NCI-H460 (cell line): ENCODE measurements around the gene AGPAT3. TPM values are rescaled to one million over a fixed set of nuclear protein-coding genes. Genes with fewer than 3 reads are reported as not detected.

Source experiments
- DNase-seq: peaks from one replicate; pipeline ENCODE4 v3.0.0-alpha.2; 2016; ENCODE audit warnings: low read depth; ENCODE audit errors: extremely low read depth
- total RNA-seq: library from RNA; depleted of rRNA; stranded (reverse); fragments of >200 nt; shearing (Covaris generic); gene quantifications from 2 replicates; pipeline ENCODE4 v1.2.3, GENCODE V29; 2014

The AGPAT3 gene
- total RNA-seq, 1 experiment from 2014 or later: 27.5 TPM

DNA sequence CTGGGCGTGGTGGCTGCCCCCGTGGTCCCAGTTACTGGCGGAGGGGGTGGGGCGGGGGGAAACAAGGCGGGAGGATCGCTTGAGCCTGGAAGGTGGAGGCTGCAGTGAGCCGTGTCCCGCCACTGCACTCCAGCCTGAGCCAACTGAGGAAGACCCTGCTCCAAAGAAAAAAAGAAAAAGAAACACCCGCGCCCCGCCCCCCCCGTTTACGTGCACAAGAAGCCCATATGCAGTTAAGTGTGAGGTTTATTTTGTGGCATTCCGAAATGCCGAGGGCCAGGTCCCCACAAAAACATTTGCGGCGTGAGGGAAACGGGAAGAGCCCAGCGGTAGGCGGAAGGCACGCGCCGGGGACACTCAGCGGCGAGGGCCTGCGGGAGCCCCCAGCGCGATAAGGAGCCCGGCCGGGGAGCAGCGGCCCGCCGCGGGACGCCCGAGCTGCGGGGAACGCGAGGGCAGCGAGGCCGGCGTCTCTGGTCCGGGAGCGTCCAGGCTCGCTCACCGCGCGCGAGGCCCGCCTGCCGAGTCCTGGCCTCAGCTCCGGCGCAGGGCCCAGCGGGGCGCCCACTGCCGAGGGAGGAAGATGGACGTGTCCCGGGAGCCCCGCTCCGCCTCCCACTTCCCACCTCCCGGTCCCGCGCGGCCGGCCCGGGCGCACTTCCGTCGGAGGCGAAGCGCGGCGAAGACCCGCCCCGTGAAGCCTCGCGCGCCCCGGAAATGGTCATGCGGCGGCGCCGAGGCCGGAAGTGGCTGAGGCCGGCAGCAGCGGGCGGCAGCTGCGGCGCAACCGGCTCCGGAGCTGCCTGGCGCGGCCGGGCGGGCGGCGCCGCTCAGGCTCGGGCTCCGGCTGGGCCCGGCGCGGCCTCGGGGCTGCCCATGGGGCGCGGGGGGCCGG, 146.8 kb downstream of the AGPAT3 start, which contains the start of gene TRAPPC10:
Gene TRAPPC10, plus strand, starts transcription at position 731 of the 895 bp plus-strand sequence. CDS start 185 bp downstream, outside the sequence.
- DNase-seq: peak; percentile 65

DNA sequence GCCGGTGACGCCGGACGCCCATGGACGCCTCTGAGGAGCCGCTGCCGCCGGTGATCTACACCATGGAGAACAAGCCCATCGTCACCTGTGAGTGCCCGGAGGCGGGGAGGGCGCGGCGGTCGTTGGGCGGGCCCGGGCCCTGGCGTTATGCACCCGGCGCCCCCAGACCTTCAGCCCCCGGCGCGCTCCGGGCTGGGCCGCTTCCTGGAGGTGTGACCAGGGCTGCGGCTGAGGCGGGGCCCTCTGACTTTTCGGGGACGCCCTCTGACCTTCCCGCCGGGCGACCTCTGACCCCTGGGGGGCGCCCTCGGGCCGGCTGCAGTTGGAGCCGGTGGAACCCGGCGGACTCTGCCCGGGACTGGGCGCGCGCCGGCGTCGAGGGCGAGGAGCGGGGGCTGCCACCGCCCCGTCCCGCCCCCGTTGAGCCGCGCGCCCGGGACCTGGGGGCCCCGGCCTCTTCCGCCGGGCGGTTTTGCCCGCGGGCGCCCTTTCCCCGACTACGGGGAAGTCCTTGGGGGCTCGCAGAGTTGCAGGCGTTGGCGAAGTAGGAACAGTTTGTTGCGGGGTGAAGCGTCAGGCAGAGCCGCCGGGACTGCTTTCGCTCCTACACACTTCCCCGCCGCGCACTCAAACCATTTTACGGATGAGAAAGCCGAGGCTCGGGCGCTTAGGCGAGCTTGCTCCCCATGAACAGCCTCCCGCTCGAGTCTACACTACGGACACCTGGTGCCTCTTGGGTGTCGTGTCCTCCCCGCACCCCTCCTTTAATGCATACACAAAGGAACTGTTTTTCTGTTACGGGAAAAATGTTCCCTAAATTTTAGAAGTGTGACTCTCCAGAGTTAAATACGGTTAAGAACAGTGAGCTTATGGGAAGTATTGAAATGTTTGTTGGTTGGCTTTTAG, 147.7 kb downstream of the AGPAT3 start:
- DNase-seq: no peak

DNA sequence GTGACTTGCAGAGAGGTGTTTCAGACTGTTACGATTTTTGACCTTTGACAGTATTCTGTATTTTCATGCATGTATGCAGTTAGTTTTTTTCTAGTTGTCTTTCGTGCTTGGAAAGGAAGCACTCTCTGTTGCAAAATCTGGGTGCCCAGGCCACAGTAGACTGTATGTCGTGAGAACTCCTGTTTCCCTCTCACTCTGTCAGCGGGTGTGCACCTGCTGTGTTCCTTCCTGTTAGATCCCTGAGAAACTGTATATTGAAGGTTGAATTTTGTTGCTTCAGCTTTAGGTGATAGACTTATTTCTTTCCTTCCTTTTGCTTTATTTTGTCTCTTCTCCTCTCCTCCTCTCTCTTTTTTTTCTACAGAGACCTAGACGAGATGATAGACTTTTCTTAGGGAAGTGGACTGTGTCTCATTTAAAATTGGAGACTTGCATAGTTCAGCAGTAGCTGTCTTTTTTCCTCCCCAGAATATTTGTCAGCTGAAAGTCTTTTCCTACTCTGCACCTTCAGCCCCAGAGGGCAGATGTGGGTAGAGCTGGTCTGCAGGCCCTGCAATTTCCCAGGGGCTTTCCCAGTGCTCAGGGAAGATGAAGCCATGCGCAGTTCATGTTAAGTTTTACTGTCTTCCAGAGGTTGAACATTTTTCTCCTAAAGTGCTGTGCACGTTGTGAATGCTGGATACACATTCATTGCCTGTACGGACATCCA, 148.5 kb downstream of the AGPAT3 start:
- no peak for DNase-seq

DNA sequence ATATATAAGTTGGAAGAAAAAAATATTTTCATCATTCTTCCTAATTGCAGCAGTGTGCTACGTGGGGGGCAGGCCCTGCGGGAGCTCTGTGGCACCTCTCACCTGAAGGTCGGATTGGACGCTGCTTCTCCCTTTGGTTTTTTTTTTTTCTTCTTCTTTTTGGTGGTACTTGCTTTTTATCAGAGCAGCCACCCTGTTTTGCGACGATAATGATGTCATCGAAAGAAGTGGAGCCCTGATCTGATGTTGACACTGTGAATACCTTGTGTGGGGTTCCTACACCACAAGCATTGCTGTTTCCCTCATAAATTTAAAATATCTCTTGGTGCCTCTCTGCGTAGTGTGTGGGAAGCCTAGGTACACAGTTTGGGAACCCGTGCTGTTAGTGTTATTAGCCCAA, 152.6 kb downstream of the AGPAT3 start:
- DNase-seq: no peak

DNA sequence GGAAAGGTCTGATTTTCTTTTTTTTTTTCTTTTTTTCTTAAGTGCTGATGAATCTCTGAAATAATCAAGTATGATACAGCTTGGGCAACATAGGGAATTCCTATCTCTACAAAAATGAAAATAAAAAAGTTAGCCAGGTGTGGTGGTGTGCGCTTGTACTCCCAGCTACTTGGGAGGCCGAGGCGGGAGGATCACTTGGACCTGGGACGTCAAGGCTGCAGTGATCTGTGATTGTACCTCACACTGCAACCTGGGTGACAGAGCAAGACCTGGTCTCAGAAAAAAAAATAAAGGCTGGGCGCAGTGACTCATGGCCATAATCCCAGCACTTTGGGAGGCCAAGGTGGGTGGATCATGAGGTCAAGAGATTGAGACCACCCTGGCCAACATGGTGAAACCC, 153.1 kb downstream of the AGPAT3 start:
- no peak for DNase-seq

DNA sequence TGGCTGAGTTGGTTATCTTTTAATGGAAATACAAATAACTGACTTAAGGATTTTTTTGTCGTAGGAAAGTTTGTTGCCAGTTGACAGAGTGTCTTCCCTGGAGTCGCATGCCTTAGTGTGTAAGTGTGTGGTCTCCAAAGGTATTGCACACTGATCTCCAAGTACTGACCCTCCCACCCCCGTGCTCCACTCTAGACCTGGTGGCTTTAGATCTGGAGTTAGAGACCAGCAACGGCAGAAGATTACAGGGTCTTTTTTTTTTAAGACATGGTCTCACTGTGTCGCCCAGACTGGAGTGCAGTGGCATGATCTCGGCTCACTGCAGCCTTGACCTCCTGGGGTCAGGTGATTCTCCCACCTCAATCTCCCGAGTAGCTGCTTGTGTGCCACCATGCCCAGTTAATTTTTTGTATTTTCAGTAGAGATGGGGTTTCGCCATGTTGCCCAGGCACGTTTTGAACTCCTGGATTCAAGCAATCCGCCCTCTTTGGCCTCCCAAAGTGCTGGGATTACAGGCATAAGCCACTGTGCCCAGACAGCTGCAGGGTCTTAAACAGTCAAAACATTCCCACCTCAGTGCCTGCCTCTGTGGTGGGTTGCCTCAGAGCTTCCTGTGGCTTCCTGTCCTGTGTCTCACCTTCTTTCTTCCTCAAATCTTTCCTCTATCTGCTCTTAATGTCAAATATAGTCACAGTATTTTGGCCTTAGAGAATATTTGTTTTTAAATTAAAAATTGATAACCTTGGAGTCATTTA, 154.0 kb downstream of the AGPAT3 start:
- no peak for DNase-seq

DNA sequence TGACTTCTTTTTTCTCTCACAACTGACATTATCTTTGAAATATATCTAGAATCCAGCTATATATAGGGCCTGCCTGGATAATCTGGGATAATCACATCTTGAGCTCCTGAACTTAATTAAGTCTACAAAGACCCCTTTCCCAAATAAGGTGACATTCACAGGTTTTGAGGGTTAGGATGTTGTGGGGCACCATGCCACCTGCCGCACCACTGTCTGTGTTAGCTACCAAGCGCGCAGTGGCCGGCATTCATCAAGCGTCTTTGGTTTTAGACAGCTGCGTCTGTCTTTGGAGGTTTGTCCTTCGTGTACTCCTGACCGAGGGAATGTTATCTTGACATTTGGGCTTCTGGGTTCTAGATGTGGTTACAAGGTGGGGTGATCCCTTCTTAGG, 154.5 kb downstream of the AGPAT3 start:
- DNase-seq: no peak

DNA sequence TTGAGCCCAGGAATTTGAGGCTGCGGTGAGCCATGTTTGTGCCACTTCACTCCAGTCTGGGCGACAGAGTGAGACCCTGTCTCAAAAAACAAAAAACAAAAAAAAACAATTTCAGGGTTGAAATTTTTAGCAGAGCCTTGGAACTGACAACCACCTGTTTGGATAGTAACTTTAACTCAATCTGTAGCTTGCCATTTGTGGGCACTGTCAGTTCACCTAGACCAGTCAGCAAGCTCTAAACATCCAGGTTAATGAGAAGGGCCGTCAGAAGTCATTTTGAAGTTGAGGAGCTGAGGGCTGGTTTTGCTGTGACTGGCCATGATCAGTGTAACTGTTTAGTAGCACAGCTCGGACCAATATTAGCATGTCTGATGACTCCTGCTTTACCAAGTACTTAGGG, 155.5 kb downstream of the AGPAT3 start:
- DNase-seq: no peak

DNA sequence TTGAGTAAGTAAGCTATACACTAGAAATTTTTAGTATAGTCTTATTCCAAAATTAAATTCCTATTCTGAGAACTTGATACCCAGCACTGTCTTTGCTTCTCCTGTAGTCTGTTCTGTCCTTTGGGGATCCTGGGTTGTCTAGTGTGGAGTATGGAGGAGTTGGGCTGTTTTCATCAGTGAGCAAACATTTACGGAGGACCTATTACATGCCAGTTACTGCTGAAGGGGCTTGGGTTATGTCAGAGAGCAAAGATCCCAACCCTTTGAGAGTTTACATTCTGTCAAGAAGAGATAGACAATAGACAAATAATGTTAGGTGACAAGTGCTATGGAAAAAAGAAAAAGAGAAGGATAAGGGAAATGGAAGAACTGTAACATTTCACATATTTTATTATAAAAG, 156.0 kb downstream of the AGPAT3 start:
- DNase-seq: no peak

DNA sequence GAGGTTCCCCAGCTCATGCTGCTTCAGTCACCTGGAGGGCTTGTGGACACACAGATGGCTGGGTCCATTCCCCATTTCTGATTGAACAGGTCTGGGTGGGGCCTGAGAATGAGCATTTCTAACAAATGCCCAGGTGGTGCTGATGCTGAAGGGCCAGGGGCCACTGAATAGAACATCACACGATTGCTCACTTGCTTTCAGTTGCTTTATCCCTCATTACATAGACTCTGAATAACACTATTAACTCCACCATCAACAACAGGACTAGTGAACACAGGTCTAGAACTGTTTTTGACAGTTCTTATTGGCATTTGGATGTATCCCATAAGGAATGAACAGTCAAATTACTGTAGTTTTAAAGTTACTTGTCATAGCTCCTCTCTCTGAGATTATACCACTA, 159.2 kb downstream of the AGPAT3 start:
- DNase-seq: no peak

DNA sequence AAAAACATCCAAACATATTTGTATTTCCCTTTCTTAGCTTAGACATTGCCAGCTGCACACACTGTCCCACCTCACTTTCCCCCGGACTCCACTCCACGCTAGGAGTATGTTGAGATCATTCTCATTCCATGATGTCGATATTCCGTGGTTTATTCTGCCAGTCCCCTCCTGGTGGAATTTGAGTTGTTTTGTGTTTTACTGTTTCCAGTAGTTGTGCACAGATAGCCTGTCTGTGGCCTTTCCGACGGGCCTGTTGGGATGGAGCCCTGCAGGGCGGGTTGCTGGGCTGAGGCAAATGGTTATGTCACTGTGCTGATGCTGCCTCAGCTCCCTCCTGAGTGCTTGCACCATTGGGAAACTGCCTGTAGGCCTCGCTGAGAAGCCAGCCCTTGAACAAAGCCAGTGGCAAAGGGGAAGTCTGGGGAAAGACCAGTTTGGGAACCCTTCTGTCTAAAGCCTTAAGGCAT, 159.9 kb downstream of the AGPAT3 start:
- no peak for DNase-seq

DNA sequence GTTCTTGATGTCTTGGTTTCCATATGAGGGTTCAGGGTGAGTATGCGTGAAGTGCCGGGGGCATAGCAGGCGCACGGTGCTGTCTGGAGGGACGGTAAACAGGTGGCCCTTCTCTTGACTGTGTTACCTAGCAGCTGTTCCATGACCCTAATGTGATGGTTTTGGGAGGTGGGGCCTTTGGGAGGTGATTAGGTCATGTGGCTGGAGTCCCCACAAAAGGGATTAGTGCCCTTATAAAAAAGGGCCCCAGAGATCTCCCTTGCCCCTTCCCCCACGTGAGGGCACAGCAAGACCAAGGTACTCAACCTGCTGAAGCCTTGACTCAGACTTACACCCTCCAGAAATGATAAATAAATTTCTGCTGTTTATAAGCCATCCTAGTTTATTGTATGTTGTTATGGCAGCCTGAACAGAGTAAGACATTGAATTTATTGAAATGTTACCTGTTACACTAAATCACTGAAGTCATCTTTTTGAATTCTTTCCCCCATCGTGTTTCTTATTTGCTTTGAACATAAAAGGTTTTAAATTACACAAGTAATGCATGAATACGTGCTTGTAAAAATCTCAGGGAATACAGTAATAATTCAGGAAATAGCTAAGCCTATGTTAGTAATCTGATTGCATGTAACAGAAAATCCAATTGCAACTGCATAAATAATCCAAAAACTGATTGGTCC, 162.7 kb downstream of the AGPAT3 start:
- no peak for DNase-seq

DNA sequence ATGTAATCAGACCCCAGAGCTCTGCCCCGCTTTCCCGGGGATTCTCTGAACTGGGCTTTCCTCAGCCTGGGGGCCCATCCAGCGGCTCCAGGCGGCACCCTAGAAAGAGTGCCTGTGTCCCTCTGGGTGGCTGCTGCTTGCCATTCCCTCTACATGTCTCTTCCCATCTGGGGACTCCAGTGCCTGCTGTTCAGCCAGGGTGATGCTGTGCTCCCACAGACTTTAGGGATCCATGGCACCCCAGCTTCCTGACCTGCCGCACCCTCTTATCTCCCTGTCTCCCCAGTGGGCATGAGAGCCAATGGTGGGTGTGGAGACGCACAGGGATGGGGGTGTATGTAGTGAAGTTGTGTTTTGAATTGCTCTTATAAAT, 163.2 kb downstream of the AGPAT3 start:
- no peak for DNase-seq

DNA sequence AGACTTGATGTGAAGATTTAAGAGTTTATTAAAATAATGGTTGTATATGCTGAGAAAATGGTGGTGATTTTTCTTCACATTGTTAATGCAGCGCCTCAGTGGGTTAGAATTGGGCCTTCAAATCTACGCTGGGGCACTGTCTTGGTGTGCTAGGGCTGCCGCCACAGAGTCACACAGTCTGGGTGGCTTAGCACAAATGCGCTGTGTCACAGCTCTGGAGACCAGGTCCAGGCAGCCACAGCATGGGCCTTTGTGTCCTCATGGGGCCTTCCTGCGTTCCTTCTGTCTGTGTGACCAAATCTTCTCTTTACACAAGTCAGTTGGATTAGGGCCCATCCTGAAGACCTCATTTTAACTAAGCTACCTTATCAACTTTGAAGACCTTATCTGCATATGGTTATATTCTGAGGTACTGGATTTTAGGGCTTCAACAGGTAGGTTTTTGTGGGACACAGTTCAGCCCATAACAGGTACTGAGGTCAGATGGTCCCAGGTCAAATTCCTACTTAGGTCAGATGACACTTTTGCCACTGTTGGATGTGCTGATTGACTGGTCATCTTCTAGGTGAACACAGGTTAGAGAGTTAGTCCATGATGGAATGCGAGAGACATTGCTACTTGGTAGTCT, 164.6 kb downstream of the AGPAT3 start:
- DNase-seq: no peak

DNA sequence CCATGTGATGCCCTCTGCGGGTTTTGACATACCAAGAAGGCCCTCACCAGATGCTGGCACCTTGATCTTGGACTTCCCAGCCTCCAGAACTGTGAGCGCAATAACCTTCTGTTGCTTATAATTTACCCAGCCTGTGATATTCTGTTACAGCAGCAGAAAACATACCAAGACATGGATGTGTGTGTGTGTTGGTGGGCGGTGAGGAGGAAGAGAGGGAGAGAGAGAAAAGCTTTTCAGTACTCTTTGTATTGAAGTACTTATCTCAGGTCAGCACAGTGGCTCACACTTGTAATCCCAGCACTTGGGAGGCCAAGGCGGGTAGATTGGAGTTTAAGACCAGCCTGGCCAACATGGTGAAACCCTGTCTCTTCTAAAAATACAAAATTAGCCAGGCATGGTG, 170.2 kb downstream of the AGPAT3 start:
- DNase-seq: no peak
